ENCODE measurements around the gene AHI1.
"Not testable (repeated sequence)": the region's sequence is repeated elsewhere in the genome, so short reads cannot be mapped to it uniquely, and the experiment has no call there.

AHI1 gene

DNA sequence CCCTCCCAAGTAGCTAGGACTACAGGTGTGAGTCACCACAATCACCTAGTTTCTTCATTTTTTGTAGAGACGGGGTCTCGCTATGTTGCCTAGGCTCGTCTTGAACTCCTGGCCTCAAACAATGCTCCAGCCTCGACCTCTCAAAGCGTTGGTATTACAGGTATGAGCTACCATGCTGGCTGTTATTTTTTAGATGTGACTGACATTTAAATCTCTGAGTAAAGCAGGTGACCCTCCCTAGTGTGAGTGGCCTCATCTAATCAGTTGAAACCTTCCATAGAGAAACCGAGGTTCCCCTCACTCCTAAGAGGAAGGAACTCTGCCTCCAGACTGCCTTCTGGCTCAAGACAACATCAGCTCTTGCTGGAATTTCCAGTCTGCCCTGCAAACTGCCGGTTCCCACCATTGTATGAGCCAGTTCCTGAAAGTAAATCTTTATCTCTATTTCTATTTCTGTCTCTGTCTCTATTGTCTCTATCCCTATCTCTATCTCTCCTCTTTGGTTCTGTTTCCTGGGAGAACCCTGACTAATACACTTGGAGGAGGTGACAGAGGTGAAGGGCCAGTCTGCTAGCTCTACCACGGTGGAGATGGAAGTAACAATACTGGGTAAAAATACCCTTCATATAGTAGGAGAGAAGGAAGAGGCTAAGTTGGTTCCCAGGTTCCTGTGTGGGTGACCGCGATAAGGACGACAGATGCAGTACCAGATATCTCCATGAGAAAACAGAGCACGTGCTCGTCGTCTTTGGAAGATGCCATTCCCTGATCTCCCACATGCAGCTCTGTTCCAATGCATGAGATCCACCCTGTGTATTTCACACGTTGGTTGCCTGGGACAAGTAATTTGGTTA, 235.4 kb downstream of the AHI1 start:
- DNase-seq (ENCODE audit: low spot score) = no peak

DNA sequence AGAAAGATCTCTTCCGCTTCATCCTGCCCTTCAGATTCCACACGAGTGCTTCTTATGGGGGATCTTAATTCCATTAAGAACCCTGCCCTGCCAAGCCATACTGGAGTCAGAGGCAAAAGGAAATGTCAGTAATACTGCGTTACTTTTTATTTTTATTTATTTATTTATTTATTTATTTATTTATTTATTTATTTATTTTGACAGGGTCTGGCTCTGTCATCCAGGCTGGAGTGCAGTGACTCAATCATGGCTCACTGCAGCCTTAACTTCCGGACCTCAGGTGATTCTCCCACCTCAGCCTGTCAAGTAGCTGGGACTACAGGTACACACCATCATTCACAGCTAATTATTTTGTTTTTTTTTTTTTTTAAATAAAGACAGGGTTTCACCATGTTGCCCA, 236.9 kb downstream of the AHI1 start:
- no peak for DNase-seq (ENCODE audit: low spot score)

DNA sequence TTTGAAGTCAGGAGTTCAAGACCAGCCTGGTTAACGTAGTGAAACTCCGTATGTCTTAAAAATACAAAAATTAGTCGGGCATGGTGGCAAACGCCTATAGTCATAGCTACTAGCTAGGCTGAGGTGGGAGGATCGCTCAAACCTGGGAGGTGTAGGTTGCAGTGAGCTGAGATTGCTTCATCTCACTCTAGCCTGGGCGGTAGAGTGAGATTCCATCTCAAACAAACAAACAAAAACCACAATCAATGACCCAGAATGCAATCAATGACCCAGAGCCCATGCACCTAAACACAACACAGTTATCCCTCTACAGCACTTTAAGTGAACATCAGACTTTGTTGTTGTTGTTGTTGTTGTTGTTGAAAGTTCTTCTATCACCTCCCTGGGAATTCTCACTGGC, 238.6 kb downstream of the AHI1 start:
- DNase-seq (ENCODE audit: low spot score) = no peak

DNA sequence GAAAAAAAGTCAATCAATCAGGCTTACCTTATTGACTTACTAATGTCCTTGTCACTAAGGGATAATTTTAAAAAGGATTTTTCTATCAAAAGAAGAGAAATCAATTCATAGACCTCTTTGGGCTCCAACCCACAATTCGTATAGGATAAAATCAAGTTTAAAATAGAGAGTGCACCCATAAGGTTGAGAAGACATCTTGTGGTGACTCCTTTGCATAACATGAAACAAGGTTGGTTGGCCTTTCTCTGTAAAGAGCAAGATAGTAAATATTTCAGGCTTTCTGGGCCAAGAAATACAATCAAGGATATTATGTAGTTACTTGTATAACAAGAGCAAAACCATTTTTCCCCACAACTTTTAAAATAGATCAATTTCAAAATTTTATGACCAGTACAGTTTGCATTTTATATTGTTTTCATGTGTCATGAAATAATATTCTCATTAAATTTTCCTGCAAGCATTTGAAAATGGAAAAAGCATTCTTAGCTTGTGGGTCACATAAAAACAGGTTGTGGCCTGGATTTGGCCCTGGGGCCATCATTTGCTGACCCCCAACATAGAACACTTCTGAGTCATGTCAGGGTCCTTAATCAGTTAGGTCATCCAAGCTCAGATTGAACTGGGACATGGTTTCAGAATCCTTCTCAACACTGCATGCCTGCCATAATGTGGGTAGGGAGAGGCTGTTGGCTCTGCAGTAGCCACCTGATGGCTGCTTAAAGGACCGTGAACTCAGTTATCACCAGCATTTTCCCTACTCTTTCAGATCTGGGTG, 239.7 kb downstream of the AHI1 start:
- DNase-seq (ENCODE audit: low spot score) = no peak

DNA sequence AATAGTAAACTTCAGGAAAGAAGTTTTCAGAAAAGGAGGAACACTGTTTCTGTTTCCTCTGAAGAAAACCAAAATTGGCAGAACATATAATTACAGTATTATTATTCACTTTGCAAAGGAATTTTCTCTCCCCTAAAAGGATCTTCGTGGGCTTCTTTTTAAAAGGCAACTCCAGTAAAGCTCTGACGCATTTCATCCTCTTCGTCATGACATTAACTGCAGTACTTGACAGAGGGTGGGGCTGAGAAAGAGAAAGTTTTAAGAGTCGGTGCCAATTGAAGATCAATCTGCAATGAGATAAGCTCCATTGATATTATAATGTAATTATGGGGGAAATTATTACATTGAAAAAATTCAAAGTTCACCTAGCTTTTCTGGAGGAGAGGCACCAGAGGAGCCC, 240.7 kb downstream of the AHI1 start:
- DNase-seq (ENCODE audit: low spot score) = no peak

DNA sequence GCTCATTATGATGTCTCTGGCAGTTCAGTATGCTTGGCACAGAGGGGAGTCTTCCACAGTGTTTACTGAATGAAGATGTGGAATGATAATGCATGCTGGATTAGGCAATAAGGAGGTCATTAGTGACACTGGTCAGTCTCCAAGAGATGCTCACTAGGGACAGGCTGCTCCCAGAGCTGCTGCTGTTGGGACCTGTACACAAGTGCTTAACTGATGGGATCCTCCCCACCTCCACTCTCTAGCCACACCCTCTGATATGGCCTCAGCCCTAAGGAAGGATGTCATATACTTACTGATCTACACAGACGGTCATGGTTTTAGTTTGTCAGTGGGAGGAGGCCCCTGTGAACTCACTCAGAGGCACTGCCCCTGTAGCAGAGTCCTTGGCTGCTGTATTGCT, 243.1 kb downstream of the AHI1 start:
- DNase-seq (ENCODE audit: low spot score) = no peak

DNA sequence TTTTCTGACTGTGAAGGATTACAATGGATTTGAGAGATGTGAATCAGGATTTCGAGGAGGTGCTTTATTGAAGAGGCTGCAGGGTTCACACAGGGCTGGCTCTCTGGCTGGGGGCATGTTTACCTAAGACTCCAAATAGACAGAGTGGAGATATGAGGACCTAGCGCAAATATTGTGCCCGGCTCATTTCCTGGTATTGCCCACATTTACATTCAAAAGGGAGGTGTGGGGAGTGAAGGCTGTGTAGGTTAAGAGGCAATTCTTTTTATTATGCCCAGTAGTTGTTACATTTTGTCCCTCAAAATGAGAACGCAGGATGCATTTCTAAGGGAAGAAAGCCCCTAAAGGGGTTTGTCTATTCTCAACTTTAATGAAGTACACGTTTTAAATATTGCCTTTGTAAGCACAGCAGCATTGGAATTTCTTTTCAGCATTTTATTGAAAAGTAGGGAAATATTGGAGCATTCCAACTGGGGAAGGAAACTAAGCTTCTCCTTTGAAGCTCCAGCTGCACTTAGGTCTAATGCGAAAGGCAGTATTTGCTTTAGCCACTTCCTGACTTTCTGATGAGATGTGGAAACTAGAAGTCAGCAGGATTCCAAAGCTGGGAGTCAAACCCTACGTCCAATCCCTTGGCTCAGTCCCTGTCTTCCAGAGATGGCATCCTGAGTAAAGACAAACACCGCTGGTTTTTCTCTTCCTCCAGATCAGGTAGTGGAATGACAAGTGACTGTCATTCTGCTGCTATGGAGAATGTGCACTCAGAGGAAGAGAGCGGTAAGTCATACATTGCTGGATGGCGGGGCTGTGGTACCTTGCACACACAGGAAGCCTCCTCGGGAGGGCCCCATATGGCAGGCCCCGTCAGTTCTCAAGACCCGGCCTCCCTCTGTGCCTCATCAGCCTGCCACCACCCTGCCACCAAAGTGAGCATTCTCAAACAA, 245.8 kb downstream of the AHI1 start:
- DNase-seq (ENCODE audit: low spot score) = peak; percentile 35

DNA sequence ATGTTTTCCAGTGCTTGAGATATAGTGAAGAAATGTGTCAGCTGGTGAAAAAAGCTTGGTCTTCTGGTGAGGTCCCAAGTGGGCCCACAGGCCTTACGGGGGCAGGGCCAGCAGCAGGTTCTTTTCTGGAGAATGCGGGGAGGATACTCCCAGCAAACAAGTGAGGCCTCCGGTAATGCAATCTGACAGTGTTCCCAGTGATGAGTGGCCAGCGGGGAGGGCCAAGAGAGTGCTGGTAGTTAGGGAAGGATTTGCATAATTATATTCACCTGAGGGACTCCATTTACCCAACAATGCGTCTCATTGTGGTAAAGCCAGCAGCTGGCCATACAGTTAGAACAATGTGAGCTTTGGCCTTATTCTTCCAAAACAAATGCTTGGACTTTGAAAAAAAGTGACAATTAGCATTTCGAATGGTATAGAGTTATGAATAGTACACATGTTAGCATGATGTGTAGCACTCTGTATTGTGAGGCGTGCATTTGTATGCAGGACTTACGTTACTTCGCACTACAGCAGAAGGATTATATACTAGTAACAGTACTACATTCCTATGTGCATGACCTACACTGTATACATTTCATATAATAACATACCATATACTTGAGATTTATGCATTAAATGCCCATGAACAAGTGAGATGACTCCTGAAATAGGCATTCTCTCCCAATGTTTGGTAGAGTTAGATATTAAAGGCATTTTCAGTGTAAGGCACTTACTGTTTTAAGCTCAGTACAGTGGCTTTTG, 246.6 kb downstream of the AHI1 start:
- DNase-seq (ENCODE audit: low spot score) = no peak

DNA sequence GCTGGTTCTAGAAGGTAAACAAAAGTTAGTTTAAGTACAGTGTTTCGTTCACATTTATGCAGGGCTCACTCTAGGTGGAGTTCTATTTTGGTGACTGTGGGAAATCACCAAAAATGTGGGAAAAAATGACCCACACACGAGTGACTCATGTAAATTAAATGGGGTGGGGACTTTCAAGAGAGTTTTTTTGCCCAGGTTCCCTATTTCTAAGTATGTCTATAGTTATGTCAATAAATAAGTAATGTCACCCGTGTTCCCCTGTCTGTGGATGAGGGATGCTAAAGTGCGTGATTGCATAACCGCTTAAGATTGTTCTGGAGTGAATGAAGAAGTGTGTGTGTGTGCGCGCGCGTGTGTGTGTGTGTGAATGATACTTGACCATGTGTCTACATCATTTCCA, 247.3 kb downstream of the AHI1 start:
- DNase-seq (ENCODE audit: low spot score) = no peak

DNA sequence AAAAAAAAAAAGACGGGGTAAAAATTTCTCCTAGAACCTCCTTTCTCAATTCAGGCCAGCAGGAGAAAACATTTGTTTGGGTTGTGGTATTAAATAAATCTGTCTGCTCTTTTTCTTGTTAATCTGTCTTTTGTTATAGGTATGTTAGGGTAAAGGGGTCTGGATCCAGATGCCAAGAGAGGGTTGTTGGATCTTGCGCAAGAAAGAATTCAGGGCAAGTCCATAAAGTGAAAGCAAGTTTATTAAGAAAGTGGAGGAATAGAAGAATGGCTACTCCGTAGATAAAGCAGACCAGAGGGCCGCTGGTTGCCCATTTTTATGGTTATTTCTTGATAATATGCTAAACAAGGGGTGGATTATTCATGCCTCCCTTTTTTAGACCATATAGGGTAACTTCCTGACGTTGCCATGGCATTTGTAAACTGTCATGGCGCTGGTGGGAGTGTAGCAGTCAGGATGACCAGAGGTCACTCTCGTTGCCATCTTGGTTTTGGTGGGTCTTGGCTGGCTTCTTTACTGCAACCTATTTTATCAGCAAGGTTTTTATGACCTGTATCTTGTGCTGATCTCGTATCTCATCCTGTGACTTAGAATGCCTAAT, 251.0 kb downstream of the AHI1 start:
- not testable (repeated sequence) for DNase-seq (ENCODE audit: low spot score)

DNA sequence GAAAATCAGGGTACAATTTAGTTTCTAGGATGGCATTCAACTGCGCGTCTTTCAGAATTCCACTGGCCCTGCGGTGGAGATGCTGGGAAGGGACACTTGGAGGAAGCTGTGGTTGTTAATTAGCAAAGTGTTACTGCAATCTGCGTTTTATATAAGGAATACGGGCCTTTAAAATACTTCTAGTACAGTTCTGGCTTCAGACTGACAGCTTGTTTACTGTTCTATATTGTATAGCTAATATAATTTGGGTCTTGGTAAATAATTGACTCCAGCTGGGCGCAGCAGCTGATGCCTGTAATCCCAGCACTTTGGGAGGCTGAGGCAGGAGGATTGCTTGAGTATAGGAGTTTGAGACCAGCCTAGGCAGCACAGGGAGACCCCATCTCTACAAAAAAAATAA, 252.7 kb downstream of the AHI1 start:
- no peak for DNase-seq (ENCODE audit: low spot score)

DNA sequence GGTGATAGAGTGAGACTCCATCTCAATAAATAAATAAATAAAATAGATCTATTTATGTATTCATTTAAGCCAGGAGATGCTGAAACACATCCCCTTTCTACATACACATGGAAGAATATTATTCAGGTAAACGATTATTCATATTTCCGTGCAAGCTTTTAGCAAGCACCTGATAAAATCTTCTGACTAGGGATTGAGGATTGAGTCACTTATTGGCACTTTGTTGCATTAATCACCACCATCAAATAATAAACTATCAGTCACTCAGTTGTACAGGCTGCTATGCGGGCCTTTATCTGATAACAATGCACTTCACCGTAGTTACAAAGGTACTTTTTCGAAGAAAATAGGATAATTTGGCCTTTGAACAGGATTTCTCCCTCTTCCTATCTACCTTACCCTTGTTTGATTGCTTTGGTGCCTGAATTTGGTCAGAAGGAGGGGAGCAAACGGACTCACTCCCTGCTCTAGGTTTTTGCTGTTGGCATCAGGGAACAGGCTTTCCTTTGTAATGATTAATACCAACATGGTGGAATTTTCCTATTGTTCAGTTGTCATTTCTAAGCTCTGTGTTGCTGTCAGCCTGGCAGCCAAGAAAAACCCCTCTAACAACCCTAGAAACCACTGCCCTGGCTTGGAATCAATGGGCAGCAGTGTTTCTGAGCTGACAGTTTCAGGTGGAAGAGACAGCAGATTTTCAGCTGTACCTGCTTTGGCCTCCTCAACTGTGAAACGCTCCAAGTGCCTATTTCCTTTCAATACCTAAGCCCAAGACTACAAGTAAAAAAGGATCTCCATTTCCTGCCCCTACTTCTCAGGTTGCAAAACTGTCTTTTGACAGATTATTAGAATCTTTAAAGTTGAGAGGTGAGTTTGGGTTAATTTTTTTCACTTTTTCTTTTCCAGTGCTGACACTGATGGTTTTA, 253.4 kb downstream of the AHI1 start:
- DNase-seq (ENCODE audit: low spot score) = no peak

DNA sequence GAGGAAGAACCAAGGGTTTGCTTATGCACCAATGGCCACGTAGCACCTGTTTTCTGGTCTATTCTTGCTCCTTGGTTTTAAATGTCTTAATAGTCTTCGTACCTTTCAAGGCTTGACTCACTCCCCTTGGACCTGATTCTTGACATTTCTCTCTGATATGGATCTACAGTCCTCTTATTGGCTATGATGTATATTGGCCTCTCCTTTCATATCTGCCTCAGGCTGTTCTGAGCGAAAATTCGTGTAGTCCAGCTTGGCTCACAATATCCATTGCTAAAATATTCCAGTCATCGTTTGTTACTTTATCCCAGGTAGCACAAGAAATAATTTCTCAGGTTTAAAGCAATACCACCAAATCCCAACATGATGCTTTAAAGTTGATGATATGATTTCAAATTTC, 256.8 kb downstream of the AHI1 start:
- no peak for DNase-seq (ENCODE audit: low spot score)

DNA sequence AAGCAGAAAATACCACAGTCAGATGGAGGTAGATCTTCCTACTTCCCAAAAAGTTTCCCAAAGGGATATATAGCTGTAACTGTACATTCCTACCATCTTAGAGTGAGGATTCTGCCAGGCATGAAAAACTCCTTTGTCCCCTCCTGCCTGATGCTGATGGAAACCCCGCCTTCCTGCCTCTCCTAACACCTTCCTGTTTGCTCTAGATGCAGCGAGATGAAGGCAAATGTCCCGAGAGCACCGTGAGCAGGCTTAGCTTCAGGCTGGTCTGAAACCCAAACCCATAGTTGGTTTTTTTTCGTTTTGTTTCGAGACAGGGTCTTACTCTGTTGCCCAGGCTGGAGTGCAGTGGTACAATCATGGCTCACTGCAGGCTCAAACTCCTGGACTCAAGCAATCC, 260.8 kb downstream of the AHI1 start:
- DNase-seq (ENCODE audit: low spot score) = no peak

DNA sequence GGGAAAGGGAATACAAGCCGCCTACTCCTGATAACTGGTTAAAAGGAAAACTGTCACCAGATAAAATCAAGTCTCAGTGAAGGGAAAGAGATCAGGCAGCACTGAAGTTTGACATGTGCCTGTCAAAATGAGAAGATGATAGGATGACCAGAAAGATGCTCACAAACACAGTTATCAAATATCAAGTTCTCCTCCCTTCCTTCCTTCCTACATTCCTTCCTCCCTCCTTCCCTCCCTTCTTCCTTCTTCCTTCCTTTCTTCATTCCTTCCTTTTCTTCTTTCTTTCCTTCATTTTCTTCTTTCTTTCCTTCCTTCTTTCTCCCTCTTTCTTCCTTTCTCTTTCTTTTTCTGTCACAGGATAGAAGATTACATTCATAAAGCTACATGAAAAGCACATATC, 261.2 kb downstream of the AHI1 start:
- no peak for DNase-seq (ENCODE audit: low spot score)

DNA sequence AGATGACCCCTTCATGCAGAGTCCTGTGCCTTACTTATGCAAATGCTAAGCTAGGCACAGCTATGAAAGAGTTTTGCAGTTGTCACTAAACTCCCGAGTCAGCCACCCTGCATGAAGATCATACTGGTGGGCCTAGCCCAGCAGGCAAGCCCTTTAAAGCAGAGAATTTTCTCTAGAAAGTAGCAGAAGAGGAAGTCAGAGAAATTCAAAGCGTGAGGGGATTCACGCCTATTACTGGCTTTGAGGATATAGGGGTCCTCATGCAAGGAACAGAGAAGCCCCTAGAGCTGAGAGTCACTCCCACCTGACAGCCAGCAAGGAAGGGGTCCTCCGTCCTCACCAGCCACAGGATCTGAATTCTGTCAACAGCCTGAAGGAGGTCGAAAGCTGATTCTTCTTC, 261.8 kb downstream of the AHI1 start:
- DNase-seq (ENCODE audit: low spot score) = no peak

DNA sequence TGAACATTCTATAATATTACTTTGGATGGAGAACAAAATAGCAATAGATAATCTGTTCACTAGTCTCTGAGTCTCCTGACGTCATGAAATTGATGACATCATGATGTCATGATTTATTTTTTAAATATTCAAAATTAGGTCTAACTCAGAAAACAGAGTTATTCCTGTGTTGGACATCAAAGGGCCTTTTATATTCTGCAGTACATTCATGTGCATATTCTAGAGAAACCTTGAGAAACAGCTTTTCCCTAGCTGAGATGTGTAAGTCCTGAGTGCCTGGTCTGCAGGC, 263.1 kb downstream of the AHI1 start:
- no peak for DNase-seq (ENCODE audit: low spot score)

DNA sequence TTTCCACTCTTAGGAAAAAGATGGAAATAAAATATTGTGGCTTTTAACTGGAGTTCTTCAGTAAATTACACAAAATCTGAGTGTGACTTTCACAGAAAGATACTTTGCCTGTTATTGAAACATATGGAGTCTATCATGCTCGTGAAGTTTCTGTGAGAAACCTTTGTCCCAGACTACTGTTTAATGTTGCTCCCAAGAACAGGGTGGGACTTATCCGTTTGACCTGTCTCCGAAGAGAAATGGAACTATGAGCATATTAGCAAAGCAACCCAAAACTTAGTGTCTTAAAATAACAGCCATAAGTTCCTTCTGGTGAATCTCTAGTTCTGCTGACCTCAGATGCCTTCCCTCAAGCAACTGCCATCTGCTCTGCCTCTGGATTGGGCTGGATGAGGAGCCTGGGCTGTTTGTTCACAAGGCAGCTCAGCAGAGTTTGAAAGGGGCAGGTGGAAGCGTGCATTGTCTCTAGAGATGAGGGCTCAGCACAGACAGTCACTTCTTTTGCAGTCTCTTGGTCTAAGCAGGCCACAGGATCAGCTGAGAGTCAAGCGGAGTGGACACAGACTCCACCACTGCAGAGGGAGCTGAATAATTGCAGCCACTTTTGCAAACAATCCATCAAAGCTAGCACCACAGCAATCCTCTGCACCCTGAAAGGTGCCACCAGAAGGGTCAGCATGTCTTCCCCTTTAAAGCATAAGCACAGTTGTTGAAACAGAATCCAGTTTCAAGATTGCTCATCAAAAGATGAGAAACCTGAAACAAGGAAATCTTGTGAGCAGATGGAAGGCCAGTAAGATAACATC, 263.7 kb downstream of the AHI1 start:
- no peak for DNase-seq (ENCODE audit: low spot score)
